Liver (tissue), 9 donors: ENCODE data around the gene KRT80. TPM values are rescaled to one million over a fixed set of nuclear protein-coding genes. Genes with fewer than 3 reads are reported as not detected.

Experiments
- DNase-seq: peaks from one replicate; pipeline ENCODE4 v3.0.0-alpha.2; 2017; ENCODE audit warnings: low spot score
- H3K27ac ChIP-seq, 2 donors: one replicate each; pipeline ENCODE4 v1.7.0; 2013; ENCODE audit warnings: inconsistent platforms in 2 of 2, low read length in 2 of 2, control low read depth in 1 of 2, low read depth in 1 of 2, mild to moderate bottlenecking in 1 of 2
- H3K27me3 ChIP-seq, 4 donors: one replicate each; pipeline versions ENCODE4 v1.6.1 to v1.7.0; 2013; ENCODE audit warnings: low read length in 3 of 4, inconsistent platforms in 1 of 4, mild to moderate bottlenecking in 1 of 4, moderate library complexity in 1 of 4; ENCODE audit not compliant: control insufficient read depth in 4 of 4, insufficient read depth in 4 of 4
- H3K36me3 ChIP-seq, 4 donors: one replicate each; pipeline versions ENCODE4 v1.6.1 to v1.7.0; 2013; ENCODE audit warnings: low read length in 3 of 4, mild to moderate bottlenecking in 3 of 4, low read depth in 1 of 4, moderate library complexity in 1 of 4; ENCODE audit not compliant: control insufficient read depth in 4 of 4, insufficient read depth in 3 of 4
- H3K4me1 ChIP-seq, 4 donors: one replicate each; pipeline versions ENCODE4 v1.6.1 to v1.7.0; 2013; ENCODE audit warnings: low read length in 3 of 4, mild to moderate bottlenecking in 3 of 4, moderate library complexity in 1 of 4; ENCODE audit not compliant: control insufficient read depth in 4 of 4, insufficient read depth in 4 of 4
- H3K4me3 ChIP-seq, 3 donors: one replicate each; pipeline versions ENCODE4 v1.6.1 to v1.7.0; 2013; ENCODE audit warnings: low read length in 3 of 3, control low read depth in 1 of 3, low read depth in 1 of 3, mild to moderate bottlenecking in 1 of 3
- H3K9ac ChIP-seq, 2 donors: one replicate each; pipeline ENCODE4 v1.7.0; 2013; ENCODE audit warnings: low read length in 2 of 2, mild to moderate bottlenecking in 2 of 2, moderate library complexity in 2 of 2, control low read depth in 1 of 2, low read depth in 1 of 2
- H3K9me3 ChIP-seq, 4 donors: one replicate each; pipeline versions ENCODE4 v1.6.1 to v1.7.0; 2013; ENCODE audit warnings: low read length in 3 of 4; ENCODE audit not compliant: control insufficient read depth in 4 of 4
- ATF3 ChIP-seq: IDR thresholded peaks from 2 replicates; pipeline ENCODE4 v1.6.1; 2016; ENCODE audit warnings: antibody characterized with exemption
- CTCF ChIP-seq: fragments of 150-350 bp; IDR thresholded peaks from 2 replicates; pipeline ENCODE4 v1.5.1; 2017; ENCODE audit warnings: improper control_type of control experiment, low read depth, low read length; ENCODE audit not compliant: missing input control
- EGR1 ChIP-seq, 2 donors: IDR thresholded peaks; 2 replicates each; pipeline ENCODE4 v1.6.1; 2016 to 2018; ENCODE audit warnings: antibody characterized with exemption in 2 of 2, low read depth in 2 of 2
- FOXA1 ChIP-seq: IDR thresholded peaks from 2 replicates; pipeline ENCODE4 v1.6.1; 2016; ENCODE audit warnings: antibody characterized with exemption
- FOXA2 ChIP-seq: IDR thresholded peaks from 2 replicates; pipeline ENCODE4 v1.6.1; 2016; ENCODE audit warnings: antibody characterized with exemption
- GABPA ChIP-seq, 2 donors: IDR thresholded peaks in 1 of 2; conservative IDR thresholded peaks in 1 of 2; 2 replicates each; pipeline ENCODE4 v1.6.1; 2016; ENCODE audit warnings: antibody characterized with exemption in 2 of 2, mild to moderate bottlenecking in 1 of 2, moderate library complexity in 1 of 2
- HNF4A ChIP-seq, 2 donors: conservative IDR thresholded peaks; 2 replicates each; pipeline ENCODE4 v1.6.1; 2016; ENCODE audit warnings: antibody characterized with exemption in 2 of 2, mild to moderate bottlenecking in 2 of 2
- HNF4G ChIP-seq: IDR thresholded peaks from 2 replicates; pipeline ENCODE4 v1.6.1; 2016; ENCODE audit warnings: antibody characterized with exemption
- JUND ChIP-seq, 2 donors: IDR thresholded peaks; 2 replicates each; pipeline ENCODE4 v1.6.1; 2016; ENCODE audit warnings: antibody characterized with exemption in 2 of 2
- MAX ChIP-seq: IDR thresholded peaks from 2 replicates; pipeline ENCODE4 v1.6.1; 2016; ENCODE audit warnings: antibody characterized with exemption
- NR2F2 ChIP-seq: IDR thresholded peaks from 2 replicates; pipeline ENCODE4 v1.6.1; 2016; ENCODE audit warnings: antibody characterized with exemption
- RAD21 ChIP-seq, 2 donors: IDR thresholded peaks; 2 replicates each; pipeline ENCODE4 v1.6.1; 2016; ENCODE audit warnings: antibody characterized with exemption in 2 of 2, mild to moderate bottlenecking in 2 of 2
- REST ChIP-seq: IDR thresholded peaks from 2 replicates; pipeline ENCODE4 v1.6.1; 2016; ENCODE audit warnings: antibody characterized with exemption, mild to moderate bottlenecking
- RXRA ChIP-seq, 2 donors: IDR thresholded peaks; 2 replicates each; pipeline ENCODE4 v1.6.1; 2017 to 2018; ENCODE audit warnings: antibody characterized with exemption in 2 of 2, mild to moderate bottlenecking in 1 of 2
- SP1 ChIP-seq: IDR thresholded peaks from 2 replicates; pipeline ENCODE4 v1.6.1; 2018; ENCODE audit warnings: antibody characterized with exemption, mild to moderate bottlenecking
- TAF1 ChIP-seq: conservative IDR thresholded peaks from 2 replicates; pipeline ENCODE4 v1.6.1; 2016; ENCODE audit warnings: antibody characterized with exemption, mild to moderate bottlenecking
- YY1 ChIP-seq: IDR thresholded peaks from 2 replicates; pipeline ENCODE4 v1.6.1; 2016; ENCODE audit warnings: antibody characterized with exemption, mild to moderate bottlenecking
- ZBTB33 ChIP-seq: IDR thresholded peaks from 2 replicates; pipeline ENCODE4 v1.6.1; 2016; ENCODE audit warnings: antibody characterized with exemption
- WGBS: extraction: QIAGEN DNeasy Blood & Tissue Kit; methylation state at CpG from one replicate; pipeline ENCODE4 v1.1.7; 2013; 5-methylcytosine and 5-hydroxymethylcytosine counted together
- polyA plus RNA-seq, 2 donors: library from polyadenylated mRNA; stranded (reverse) in 1 of 2; unstranded in 1 of 2; fragments of 200-250 nt in 1 of 2; fragments of >200 nt in 1 of 2; fragmentation: Nextera tagmentation in 1 of 2; extraction: Ambion mirVana in 1 of 2; gene quantifications; one replicate each; pipeline versions ENCODE4 v1.2.1 to v1.2.3, GENCODE V29; 2013 to 2015
- total RNA-seq, 2 donors: library from RNA; depleted of rRNA; stranded (reverse); fragments of >200 nt; gene quantifications; one replicate each; pipeline ENCODE4 v1.2.3, GENCODE V29; 2014
- donor health status: healthy.
- donor health status: healthy.
- donor health status: healthy.
- donor health status: healthy.
- donor health status: healthy.

KRT80 gene
- total and polyA plus RNA-seq, 4 donors: 0.04 to 0.12 (median 0.07) TPM

- Histone ChIP-seq H3K27me3 (peaks cover 0 to 7% (median 3%) of the 10 kb centered on the region in 4 donors), H3K36me3 (no peaks in the 10 kb centered on the region), H3K4me3 (no peak overlapping the region), H3K9me3 (no peaks in the 10 kb centered on the region), H3K27ac (no peak overlapping the region), H3K9ac (no peak overlapping the region), H3K4me1 (peaks cover 0 to 4% (median 0%) of the 10 kb centered on the region in 4 donors)
- 89% methylated on average over 15 of the region's 15 CpGs for WGBS
- no peak for DNase-seq
- TF ChIP-seq FOXA2 (no peak), EGR1 (IDR thresholded peaks at IDR 0.05; ENCODE audit: low read depth in 2 of 2) (no peak)
Observed at GRCh38 chr12:52235001-52235764, 43.4 kb upstream of the KRT80 start.

- no peak overlapping the region for H3K27ac ChIP-seq
- DNase-seq: no peak
- no peaks in the 10 kb centered on the region for H3K9me3 ChIP-seq
- peaks cover 0 to 4% (median 0%) of the 10 kb centered on the region in 4 donors for H3K4me1 ChIP-seq
- peaks cover 0 to 11% (median 5%) of the 10 kb centered on the region in 4 donors for H3K27me3 ChIP-seq
- H3K4me3 ChIP-seq: no peak overlapping the region
- TF ChIP-seq HNF4A (conservative IDR thresholded peaks at IDR 0.05): no peak
- no peak for TF ChIP-seq FOXA1
- no peak for TF ChIP-seq GABPA (IDR thresholded peaks at IDR 0.05 in 1 of 2, conservative IDR thresholded peaks at IDR 0.05 in 1 of 2)
- no peak for TF ChIP-seq MAX
- TF ChIP-seq TAF1: no peak
- no peak for TF ChIP-seq EGR1 (IDR thresholded peaks at IDR 0.05; ENCODE audit: low read depth in 2 of 2)
- TF ChIP-seq JUND (IDR thresholded peaks at IDR 0.05): no peak
- TF ChIP-seq RXRA (IDR thresholded peaks at IDR 0.05): no peak
- TF ChIP-seq NR2F2: no peak
- no peak for TF ChIP-seq ATF3
- TF ChIP-seq REST: no peak
- no peak for TF ChIP-seq YY1
- TF ChIP-seq SP1: no peak
- TF ChIP-seq ZBTB33: no peak
- no peak for TF ChIP-seq CTCF
- no peak for TF ChIP-seq FOXA2
- no peak for TF ChIP-seq HNF4G
- TF ChIP-seq RAD21 (IDR thresholded peaks at IDR 0.05): no peak
- no peaks in the 10 kb centered on the region for H3K36me3 ChIP-seq
- no peak overlapping the region for H3K9ac ChIP-seq
- 89% methylated on average over 10 of the region's 10 CpGs for WGBS
Observed at GRCh38 chr12:52234223-52234810, 42.5 kb upstream of the KRT80 start.
